Right atrium auricular region (tissue), 2 donors: ENCODE results near the gene KIF5A. TPM values are rescaled to one million over a fixed set of nuclear protein-coding genes. Genes with fewer than 3 reads are reported as not detected.

Experiments
- DNase-seq: peaks from one replicate; pipeline ENCODE4 v3.0.0-alpha.2; 2019; ENCODE audit warnings: low spot score
- H3K27ac ChIP-seq, 2 donors: fragments of 200-600 bp; sonication (generic); 1 replicate in 1 of 2; 2 replicates in 1 of 2; pipeline ENCODE4 v1.5.1; 2016 to 2019
- H3K27me3 ChIP-seq, 2 donors: fragments of 200-600 bp; sonication (generic); one replicate each; pipeline versions ENCODE4 v1.5.1 to v1.6.0; 2017 to 2019
- H3K36me3 ChIP-seq: fragments of 200-600 bp; sonication (generic); one replicate; pipeline ENCODE4 v1.5.1; 2016
- H3K4me1 ChIP-seq, 2 donors: fragments of 200-600 bp; sonication (generic); one replicate each; pipeline versions ENCODE4 v1.5.1 to v1.6.0; 2017 to 2019
- H3K4me3 ChIP-seq, 2 donors: fragments of 200-600 bp; sonication (generic); 1 replicate in 1 of 2; 2 replicates in 1 of 2; pipeline ENCODE4 v1.5.1; 2017 to 2019; ENCODE audit warnings: mild to moderate bottlenecking in 1 of 2, moderate library complexity in 1 of 2
- H3K9me3 ChIP-seq, 2 donors: fragments of 200-600 bp; sonication (generic); one replicate each; pipeline ENCODE4 v1.5.1; 2019
- CTCF ChIP-seq, 2 donors: fragments of 200-600 bp; sonication (generic); IDR thresholded peaks; one replicate each; pipeline ENCODE4 v1.5.1; 2019; ENCODE audit warnings: antibody characterized with exemption in 2 of 2
- total RNA-seq, 2 donors: library from RNA; depleted of rRNA; stranded (reverse); fragments of >200 nt; gene quantifications; one replicate each; pipeline ENCODE4 v1.1.0, GENCODE V29; 2016

The KIF5A gene
- total RNA-seq, 2 donors from 2014 or later: 0.11 to 0.12 TPM

GRCh38 chr12:57577981-57578758, 28.3 kb downstream of the KIF5A start:
- no peak for TF ChIP-seq CTCF (IDR thresholded peaks at IDR 0.05)
- Histone ChIP-seq H3K4me1 (no peaks in the 10 kb centered on the region), H3K4me3 (no peak overlapping the region), H3K9me3 (no peaks in the 10 kb centered on the region), H3K27ac (no peak overlapping the region), H3K36me3 (no peaks in the 10 kb centered on the region), H3K27me3 (no peaks in the 10 kb centered on the region)
- no peak for DNase-seq

GRCh38 chr12:57579011-57579410, 29.2 kb downstream of the KIF5A start:
- no peak overlapping the region for H3K4me3 ChIP-seq
- no peak for TF ChIP-seq CTCF (IDR thresholded peaks at IDR 0.05)
- H3K27me3 ChIP-seq: no peaks in the 10 kb centered on the region
- H3K27ac ChIP-seq: no peak overlapping the region
- no peaks in the 10 kb centered on the region for H3K4me1 ChIP-seq
- no peak for DNase-seq
- H3K9me3 ChIP-seq: no peaks in the 10 kb centered on the region
- no peaks in the 10 kb centered on the region for H3K36me3 ChIP-seq

GRCh38 chr12:57579677-57580465, 30.0 kb downstream of the KIF5A start:
- no peak for TF ChIP-seq CTCF (IDR thresholded peaks at IDR 0.05)
- H3K9me3 ChIP-seq: no peaks in the 10 kb centered on the region
- no peaks in the 10 kb centered on the region for H3K4me1 ChIP-seq
- H3K36me3 ChIP-seq: no peaks in the 10 kb centered on the region
- H3K4me3 ChIP-seq: no peak overlapping the region
- H3K27ac ChIP-seq: no peak overlapping the region
- H3K27me3 ChIP-seq: no peaks in the 10 kb centered on the region
- DNase-seq: no peak

GRCh38 chr12:57580466-57580795, 30.6 kb downstream of the KIF5A start:
- no peaks in the 10 kb centered on the region for H3K9me3 ChIP-seq
- H3K27me3 ChIP-seq: no peaks in the 10 kb centered on the region
- H3K4me1 ChIP-seq: no peaks in the 10 kb centered on the region
- H3K27ac ChIP-seq: no peak overlapping the region
- DNase-seq: no peak
- no peak for TF ChIP-seq CTCF (IDR thresholded peaks at IDR 0.05)
- H3K4me3 ChIP-seq: no peak overlapping the region
- no peaks in the 10 kb centered on the region for H3K36me3 ChIP-seq

- no peaks in the 10 kb centered on the region for H3K27me3 ChIP-seq
- DNase-seq: no peak
Measured at GRCh38 chr12:57581802-57582201, 32.0 kb downstream of the KIF5A start.

More at GRCh38 chr12:57581802-57582201, 32.0 kb downstream of the KIF5A start:
- H3K36me3 ChIP-seq: no peaks in the 10 kb centered on the region
- no peak for TF ChIP-seq CTCF (IDR thresholded peaks at IDR 0.05)
- no peaks in the 10 kb centered on the region for H3K4me1 ChIP-seq
- H3K4me3 ChIP-seq: no peak overlapping the region
- no peak overlapping the region for H3K27ac ChIP-seq
- no peaks in the 10 kb centered on the region for H3K9me3 ChIP-seq
